Measurements from ENCODE around the gene RPRML.

DNA sequence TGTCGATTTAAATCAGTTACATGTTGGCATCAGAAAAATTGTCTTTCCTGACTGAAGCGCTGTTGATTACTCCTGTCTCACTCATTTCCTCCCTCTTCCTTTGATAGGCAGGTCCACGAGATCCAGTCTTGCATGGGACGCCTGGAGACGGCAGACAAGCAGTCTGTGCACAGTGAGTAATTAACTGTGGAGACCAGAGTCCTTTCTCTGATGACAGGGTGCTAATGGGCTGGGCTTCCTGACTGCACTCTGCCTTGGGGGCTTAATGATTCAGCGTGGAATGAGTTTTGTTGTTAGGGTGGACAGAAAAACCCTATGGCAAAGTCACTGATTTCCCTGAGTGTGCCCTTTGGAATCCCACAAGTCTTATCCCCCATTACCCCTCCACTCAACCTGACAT, 49.6 kb downstream of the RPRML start:
- TF ChIP-seq CTCF (IDR thresholded peaks at IDR 0.05) (no peak), EZH2 (IDR thresholded peaks at IDR 0.05) (no peak)

All from neural progenitor cell (in vitro differentiated cells).